ENCODE measurements around the gene CBARP.

Gene CBARP

DNA sequence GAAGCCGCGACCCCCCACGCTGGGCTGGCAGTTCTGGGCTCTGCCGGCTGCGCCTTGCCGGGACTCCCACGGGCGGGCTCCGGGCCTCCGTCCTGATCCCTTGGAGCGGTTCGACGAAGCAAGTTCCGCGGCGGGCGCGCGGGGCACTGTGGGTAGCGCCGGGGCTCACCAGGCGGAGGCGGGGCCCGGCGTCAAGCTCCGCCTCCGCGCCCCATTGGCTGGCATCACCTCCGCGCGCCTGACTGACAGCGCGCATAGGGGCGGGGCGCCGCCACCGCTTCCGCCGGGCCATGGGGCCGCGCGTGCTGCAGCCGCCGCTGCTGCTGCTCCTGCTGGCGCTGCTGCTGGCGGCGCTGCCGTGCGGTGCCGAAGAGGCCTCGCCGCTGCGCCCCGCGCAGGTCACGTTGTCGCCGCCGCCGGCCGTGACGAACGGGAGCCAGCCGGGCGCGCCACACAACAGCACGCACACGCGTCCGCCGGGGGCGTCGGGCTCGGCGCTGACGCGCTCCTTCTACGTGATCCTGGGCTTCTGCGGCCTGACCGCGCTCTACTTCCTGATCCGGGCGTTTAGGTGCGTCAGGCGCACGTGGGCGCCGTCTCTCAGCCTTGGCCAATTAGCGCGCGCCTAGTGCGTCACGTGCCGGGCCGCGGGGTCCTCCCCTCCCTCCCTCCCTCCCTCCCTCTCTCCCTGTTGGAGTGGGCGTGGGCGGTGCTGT, 37.6 kb upstream of the CBARP start, which contains the start of gene FAM174C:
Gene FAM174C, plus strand, starts transcription at position 271 of the 716 bp plus-strand sequence. Its CDS starts 20 bp downstream, at position 291.
- peak; percentile 95 for DNase-seq

DNA sequence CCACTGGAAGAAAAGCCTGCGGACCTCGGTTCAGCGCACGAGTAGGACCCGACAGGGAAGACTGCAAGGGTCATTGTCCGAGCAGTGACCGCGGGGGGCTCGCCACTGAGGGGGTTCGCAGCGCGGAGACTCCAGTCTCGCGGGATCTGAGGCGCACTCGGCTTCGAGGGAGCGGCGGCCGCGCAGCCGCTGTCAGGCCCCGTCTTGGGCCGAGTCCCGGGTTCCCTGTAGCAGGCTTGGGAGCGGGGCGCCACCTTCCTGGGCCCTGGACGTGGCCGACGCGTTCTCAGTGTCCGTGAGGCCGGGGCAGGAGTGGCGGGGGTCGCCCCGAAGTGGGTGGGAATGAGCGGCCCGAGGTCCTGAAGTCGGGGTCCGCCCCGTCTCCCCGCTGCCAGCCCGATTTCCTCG, 37.1 kb upstream of the CBARP start:
- no peak for DNase-seq

DNA sequence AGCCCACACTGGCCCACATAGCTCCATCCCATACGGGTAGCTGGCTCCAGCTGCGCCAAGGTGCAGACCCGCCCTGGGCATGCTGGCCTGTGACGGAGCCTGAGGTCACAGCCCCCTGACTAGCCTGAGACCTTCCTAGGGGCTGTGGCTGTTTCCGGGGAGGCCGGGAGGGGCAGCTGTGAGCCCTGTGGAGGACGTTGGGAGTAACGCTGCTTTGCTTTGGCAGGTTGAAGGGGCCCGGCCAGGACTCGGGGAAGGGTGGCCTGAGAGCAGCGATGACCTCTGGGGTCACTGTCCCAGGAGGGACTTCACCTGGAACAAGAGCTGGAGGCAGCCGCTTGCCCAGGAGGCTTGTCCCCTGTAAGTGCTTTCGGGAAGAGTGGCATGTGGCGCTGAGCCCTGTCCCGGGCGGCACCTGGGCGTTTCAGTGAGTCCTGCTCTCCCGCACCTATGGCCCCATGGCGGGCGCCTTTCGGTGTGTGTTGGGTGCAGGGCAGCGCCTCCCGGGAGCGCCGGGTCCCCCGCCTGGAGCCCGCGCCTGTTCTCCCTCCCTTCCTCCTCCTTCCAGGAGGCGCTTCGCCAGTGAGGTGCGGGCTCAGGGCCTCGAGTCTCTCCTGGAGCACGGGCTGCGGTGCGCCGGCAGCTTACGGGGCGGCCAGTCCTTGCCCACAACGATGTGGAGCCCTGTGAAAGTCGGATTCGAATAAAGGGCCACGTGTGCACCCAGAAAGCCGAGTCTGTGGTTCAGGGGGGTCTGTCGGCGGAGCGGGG, 36.5 kb upstream of the CBARP start:
- DNase-seq, result no peak

DNA sequence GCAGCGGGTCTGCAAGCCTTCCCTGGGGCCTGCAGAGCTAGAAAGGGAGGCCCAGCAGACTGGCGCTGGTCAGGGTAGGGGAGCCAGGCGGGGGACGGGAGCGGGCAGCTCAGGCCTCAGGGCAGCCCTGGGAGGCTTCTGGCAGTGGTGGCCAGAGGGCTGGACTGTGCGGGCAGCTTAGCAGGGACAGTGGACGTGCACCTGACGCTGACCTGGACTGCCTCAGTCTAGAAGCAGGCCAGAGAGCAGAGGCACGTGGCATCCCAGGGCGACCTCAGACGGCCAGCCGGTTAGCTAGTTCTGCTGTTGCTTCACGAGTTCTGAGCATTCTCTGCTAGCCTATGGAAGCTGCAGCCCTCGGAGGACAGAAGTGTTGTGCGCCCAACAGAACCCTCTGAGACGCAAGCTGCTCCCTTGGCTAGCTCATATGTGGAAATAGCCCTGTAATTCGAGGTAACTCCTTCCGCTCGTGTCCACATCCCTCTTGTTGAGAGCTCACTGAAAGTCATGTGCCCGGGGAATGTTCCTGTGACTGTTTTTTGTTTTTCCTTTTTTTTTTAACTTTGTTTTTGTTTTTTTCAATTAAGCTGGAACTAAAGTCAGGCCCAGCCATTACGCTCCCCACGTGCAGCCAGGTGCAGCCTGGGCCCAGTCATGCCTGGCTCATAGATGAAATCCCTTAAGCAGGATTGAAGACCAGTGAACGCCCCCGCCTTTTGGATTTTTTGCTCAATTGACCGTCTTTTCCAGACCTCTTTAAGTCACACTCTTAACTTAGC, 35.6 kb upstream of the CBARP start:
- no peak for DNase-seq

DNA sequence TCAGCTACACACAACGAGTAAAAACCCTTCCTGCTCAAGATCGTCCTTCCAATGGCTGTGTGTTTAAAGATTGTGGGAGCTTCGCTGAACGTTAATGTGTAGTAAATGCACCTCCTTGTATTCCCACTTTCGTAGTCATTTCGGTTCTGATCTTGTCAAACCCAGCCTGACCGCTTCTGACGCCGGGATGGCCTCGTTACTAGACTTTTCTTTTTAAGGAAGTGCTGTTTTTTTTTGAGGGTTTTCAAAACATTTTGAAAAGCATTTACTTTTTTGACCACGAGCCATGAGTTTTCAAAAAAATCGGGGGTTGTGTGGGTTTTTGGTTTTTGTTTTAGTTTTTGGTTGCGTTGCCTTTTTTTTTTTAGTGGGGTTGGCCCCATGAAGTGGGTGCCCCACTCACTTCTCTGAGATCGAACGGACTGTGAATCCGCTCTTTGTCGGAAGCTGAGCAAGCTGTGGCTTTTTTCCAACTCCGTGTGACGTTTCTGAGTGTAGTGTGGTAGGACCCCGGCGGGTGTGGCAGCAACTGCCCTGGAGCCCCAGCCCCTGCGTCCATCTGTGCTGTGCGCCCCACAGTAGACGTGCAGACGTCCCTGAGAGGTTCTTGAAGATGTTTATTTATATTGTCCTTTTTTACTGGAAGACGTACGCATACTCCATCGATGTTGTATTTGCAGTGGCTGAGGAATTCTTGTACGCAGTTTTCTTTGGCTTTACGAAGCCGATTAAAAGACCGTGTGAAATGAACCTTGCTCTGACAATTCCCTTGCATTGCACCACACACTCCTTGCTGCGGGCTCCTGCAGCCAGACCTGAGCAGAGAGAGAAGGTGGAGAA, 34.8 kb upstream of the CBARP start:
- DNase-seq, result no peak

DNA sequence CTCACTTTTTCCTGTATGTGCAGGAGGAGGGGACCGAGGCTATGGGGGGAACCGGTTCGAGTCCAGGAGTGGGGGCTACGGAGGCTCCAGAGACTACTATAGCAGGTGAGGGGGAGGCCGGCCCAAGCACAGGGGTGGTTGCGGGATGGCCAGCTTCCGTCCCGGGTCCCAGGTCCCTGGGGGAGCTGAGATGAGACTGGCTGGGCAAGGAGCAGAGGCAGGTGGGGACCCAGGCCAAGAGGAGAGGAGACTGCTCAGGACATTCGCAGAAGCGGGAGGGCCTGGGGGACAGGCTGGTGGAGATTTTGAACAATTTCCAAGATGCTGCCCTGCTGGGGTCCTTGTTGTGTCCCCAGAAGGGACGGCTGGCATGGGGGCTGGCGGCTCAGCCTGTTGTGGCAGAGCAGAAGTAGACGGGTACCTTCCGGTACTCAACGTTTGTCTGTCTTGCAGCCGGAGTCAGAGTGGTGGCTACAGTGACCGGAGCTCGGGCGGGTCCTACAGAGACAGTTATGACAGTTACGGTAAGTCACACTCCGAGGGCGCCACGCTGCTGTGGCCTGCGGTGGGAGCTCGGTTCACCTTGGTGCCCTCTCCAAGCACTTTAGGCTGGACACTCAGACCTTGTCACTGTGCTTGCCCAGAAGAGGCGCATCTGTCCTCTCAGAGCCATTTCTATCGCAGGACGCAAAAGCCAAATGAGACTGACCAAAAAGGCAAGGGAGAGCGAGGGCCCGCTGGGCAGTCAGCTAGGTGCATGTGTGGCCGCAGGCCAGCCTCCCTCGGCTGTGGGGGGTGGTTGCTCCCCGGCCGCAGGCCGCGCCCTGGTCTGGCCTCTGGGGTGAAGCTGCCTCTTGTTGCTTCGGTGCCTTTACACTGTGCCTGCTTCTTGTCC, 34.0 kb upstream of the CBARP start:
- DNase-seq, result no peak

DNA sequence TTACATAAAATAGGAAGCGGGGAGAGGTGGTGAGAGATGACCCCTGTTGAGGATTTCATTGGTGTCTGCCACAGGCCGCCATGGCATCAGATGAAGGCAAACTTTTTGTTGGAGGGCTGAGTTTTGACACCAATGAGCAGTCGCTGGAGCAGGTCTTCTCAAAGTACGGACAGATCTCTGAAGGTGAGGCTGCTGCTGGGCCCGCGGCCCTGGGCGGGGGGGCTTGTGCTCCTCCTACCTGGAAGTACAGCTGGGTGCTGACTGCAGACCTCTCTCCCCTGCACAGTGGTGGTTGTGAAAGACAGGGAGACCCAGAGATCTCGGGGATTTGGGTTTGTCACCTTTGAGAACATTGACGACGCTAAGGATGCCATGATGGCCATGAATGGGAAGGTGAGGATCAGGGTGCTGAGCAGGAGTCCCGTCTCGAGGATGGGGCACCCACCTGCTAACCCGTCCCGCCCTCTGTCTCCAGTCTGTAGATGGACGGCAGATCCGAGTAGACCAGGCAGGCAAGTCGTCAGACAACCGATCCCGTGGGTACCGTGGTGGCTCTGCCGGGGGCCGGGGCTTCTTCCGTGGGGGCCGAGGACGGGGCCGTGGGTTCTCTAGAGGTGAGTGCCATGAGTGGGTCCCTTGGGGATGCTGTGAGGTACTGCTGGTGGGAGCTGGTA, 33.2 kb upstream of the CBARP start:
- DNase-seq, result no peak

DNA sequence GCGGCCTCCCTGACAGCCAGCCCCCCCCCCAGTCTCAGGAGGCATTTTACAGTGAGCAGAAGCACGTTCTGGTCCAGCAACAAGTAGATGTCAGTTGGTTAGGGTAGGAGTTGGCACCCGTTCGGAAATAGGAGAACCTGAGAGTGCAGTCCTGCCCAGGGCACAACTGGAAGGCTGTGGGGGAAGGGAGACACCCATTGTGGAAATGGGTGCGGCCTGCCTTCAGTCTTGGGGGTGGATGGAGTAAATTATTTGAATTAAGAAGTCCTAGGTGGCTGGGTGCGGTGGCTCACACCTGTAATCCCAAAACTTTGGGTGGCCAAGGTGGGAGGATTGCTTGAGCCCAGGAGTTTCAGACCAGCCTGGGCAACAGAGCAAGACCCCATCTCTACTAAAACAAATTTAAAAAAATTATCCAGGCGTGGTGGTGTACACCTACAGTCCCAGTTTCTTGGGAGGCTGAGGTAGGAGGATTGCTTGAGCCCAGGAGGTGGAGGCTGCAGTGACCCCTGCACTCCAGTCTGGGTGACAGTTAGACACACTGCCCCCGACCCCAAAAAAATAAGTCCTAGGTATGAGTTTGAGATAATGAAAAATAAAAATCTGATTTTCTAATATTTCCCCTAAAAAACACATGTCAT, 32.5 kb upstream of the CBARP start:
- no peak for DNase-seq

DNA sequence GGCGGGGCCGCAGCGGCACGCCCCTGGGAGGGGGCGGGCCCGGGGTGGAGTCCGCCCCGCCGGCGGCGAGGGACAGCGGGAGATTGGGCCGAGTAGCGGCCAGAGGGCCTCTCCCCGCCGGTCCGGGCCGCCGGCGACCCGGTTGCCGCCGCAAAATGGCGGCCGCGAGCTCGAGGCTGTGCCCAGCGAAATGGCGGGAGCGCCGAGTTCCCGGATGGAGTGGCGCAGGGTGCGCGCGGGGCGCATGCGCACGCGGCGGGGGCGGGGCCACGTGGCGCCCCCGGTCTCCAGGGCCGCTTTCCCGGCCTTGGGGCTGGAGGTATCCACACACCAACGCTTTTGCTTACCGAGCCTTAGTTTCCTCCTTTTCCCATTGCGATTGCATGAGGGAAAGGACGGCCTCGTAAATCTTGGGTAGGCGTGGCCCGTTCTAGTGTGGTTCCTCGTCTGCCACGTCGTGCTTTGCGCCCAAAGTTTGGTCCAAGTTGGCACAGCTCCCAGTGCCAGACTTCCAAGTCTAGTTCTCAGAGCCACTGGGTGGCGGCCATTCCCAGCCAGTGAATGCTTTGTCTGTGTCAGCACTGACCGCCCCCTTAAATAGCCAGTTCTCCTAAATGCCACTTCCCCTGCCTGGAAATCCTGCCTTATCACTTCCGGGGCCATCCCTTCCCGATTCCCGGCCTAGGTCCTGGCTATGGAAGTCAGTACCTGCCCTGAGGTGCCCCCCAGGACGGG, 31.8 kb upstream of the CBARP start:
- DNase-seq, result peak; percentile 72

DNA sequence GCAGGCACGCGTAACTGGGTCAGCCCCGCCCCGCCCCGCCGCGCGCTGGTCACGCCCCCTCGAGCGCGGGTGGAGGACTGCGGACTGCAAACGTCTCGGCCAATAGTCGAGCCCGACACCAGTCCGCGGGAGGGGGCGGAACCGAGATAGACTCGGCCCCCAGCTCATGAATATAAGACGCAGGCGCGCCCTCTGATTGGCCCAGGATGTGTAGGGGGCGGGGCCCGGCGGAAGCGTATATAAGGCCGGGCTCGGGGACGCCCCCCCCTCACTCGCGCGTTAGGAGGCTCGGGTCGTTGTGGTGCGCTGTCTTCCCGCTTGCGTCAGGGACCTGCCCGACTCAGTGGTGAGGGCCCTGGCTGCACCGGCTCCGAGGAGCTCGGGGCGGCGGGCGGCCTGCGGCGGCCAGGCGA, 31.3 kb upstream of the CBARP start, which contains the start of gene CIRBP:
Gene CIRBP, plus strand, starts transcription at position 268 of the 413 bp plus-strand sequence. CDS start 1,602 bp downstream, outside the sequence.
- DNase-seq, result peak; percentile 98

DNA sequence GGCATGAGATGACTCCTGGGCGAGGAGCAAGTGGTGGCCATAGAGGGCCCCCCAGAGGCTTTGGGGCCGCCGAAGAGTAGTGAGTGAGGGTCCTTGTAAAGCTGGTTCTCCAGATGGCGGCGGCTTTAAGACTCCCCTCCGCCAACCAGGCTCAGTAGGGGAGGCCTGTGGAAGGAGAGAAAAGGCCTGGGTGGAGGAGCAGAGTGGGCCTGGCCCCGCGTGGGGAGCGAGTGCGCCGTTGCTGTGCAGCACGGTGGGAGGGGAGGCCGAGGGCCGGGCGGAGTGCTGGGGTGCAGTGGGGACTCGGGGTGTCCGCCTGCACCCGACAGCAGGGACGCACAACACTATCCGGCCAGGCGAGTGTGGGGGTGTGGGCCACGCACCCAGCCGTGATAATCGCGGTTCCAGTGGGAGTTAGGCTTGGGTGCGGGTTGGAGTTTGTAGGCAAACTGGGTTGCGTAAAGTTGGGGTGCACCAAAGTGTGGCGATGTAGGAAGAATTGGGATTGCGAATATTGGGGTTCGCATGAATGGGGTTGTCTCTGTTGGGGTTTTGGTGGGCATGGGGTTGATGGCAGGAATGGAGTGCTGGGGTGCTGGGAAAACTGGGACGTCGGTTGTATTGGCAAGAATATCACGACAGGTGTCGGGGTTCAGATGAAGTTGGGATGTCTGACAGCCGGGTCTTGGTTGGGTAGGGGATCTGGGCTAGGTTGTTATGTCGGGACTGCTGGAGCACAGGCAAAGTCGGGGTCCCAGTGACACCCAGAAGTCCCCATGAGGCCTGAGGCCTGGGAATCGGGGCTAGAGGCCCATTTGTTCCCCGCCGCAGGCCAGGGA, 30.6 kb upstream of the CBARP start:
- no peak for DNase-seq

DNA sequence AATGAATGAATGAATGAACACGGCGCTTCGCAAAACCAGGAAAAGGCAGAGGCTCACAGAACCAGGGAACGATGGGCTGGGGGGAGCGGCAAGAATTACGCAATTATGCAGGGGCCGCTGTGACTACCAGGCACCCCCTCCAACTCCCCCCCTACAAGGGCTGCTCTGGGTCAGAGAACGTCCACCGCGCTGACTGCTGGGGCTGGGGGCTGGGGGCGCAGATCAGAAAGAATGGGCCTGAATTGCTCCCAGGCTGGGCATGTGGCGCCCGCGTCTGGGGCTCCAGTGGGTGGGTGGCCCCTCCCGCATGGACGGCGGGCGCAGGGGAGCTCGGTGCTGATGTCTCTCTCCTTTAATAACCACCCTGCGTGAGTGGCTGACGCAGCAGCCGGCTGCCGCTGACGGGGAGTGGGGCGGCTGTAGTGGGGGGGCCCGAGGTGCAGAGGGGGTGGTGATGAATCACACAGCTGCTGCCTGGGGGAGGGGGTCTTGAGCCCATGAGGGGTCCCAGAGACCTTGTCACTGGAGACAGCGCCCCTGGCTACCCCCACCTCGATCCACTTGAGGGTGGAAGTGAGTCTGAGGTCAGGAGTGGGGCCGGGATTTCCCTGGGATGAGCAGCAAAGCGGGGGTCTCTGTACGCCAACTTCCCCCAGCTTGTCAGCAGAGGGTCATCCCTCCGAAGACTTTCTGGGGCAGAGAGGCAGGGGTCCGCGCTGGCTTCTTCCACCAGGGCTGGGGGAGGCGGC, 29.8 kb upstream of the CBARP start:
- peak; percentile 28 for DNase-seq

DNA sequence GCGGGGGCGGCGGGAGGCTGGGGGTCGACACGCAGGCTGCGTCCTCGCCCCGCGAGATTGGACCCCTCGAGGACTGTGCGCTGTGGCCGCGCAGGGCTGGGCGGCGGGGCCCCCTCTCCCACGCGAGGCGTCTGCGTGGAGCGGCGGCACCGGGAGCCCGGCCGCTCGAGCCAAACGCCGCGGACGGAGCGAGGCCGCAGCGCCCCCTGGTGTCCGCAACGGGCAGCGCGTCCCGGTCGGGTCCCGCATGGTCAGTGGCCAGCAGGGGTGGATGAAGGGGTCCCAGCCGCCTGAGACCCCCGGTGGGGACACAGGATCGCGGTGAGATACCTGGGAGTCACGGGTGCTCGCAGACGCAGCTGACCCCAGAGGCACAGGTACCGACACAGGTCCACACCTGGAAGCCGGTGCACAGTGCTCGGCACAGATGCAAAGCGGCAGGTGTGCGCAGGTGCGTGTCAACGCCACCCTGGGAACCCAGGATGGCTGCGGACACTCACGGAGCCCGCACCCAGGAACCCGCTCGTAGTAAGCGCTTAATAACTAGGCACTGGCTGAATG, 29.2 kb upstream of the CBARP start:
- no peak for DNase-seq

DNA sequence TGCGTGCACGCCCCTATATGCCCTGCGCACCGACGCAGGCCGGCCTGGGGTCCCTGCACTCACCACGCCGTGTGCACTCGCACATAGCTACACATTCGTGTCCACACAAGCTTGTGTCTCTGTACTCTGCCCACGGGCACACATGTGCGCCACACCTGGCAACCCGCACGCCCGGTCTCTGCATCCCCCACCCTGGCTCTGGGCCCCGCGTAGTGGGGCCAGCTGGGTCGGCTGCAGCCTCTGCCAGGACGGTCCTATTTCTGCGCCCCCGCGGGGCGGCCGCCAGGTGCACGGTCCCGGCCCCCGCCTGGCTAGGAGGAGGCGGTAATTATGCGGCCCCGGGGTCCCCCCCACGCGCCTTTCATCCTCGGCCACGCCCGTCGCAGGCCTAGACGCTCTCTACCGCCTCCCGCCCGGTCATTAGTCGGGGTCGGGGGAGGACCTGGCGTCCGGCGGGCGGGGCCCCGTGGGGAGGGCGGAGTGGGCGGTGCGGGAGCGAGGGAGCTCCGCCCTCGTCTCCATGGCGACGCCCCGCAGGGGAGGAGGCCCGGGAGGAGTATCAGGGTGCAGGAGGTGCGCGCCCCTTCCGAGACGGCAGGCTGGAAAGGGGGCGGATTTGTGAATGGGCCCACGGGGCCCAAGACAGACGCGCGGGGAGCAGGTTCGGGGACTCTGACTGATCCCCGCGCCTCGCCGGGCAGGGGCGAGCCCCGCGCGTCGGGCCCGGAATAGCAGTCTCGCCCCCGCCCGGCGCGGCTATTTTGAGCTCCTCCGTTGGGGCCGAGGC, 28.5 kb upstream of the CBARP start:
- peak; percentile 88 for DNase-seq

DNA sequence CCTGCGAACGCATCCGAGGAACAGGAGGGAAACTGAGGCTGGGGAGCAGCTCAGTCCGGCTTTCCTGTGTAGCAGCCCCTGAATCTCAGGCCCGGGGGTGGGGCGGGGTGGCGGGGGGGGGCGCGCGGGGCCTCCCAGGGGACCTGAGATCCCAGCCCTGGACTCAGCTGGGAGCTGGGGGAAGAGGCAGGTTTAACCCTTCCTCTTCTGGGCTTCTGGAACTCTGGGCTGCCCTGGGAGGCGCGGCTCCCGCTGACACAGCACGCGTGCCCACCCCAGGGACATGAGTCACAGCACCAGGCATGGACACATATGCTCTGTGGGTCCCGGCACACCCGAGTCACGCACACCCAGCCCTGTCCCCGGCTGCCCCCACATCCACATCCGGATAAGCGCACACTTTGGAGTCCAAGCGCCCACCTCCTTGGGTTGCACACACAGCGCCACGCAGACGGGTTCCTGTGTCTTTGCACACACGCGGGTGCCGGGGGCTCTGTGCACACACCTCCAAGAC, 27.9 kb upstream of the CBARP start:
- DNase-seq, result no peak
